ENCODE data around the gene CCDC92.

DNA sequence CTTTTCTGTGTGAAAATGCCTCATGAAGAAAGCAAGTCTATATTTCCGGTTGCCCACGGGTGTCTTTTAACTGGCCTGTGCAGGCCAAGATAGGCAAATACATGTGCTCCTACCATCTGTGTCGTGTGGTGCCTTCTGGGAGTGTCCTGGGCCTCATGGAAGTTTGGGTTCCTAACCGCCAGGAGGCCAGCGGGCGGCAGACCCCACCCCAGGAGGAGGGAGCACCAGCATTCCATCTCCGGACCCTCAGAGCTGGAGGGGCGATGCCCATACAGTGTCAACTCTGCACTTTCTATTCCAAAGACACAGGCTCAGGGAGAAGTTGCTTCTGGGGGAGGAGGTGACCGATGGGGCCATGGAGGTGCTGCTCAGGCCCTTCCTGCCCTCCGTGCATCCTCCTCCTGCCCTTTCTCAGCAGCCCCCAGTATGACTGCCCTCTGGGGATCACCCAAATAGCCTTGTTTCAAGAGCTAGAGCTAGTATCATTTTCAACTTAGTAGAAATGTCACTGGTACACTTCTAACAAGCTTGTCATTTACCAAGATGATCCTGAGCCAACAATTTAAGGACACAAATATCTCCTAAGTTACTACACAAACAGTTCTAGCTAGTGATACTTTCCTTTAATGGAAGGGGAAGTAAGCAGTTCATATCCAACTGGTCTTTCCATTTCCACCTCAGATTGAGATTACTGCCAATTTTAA is 17.8 kb downstream of the CCDC92 start:
- TF ChIP-seq, protein P1, sequence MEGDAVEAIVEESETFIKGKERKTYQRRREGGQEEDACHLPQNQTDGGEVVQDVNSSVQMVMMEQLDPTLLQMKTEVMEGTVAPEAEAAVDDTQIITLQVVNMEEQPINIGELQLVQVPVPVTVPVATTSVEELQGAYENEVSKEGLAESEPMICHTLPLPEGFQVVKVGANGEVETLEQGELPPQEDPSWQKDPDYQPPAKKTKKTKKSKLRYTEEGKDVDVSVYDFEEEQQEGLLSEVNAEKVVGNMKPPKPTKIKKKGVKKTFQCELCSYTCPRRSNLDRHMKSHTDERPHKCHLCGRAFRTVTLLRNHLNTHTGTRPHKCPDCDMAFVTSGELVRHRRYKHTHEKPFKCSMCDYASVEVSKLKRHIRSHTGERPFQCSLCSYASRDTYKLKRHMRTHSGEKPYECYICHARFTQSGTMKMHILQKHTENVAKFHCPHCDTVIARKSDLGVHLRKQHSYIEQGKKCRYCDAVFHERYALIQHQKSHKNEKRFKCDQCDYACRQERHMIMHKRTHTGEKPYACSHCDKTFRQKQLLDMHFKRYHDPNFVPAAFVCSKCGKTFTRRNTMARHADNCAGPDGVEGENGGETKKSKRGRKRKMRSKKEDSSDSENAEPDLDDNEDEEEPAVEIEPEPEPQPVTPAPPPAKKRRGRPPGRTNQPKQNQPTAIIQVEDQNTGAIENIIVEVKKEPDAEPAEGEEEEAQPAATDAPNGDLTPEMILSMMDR (conservative IDR thresholded peaks at IDR 0.05 in 1 of 2, IDR thresholded peaks at IDR 0.05 in 1 of 2; ENCODE audit: extremely low read depth in 1 of 2, insufficient read depth in 1 of 2, low read depth in 1 of 2, low read length in 2 of 2): no peak
- no peak for TF ChIP-seq EZH2 (IDR thresholded peaks at IDR 0.05; ENCODE audit: borderline replicate concordance, low read length)

Measured in mammary epithelial cell (primary cell).